Measurements from ENCODE around the gene MAP3K13.

MAP3K13 gene

DNA sequence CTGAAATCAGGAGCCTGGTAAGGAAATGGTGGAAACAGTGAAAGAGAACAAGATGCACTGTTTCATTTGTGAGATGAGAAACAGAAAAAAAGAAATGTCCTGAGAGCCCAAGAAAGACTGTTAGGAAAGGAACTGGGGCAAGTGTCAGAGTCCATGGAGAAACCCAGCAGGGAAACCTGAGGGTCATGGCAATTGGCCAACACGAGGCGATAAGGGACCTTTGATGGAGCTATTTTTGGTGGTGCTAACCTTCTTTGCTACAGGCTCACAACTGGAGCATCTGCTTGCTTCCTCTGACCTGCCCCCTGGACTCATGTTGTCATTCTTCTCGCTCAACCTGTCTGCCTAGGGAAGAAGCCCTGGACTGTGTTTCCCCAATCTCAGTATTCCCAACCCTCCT, 140.1 kb downstream of the MAP3K13 start:
- Mint-ChIP-seq H3K9me3 (no peaks in the 10 kb centered on the region), H3K4me3 (no peak overlapping the region), H3K36me3 (ENCODE audit: low read depth) (no peaks in the 10 kb centered on the region), H3K27me3 (ENCODE audit: low read depth) (peaks cover 5% of the 10 kb centered on the region), H3K4me1 (ENCODE audit: low read depth) (peaks cover 3% of the 10 kb centered on the region), H3K27ac (no peak overlapping the region)
- no peak for DNase-seq (ENCODE audit: low spot score)

DNA sequence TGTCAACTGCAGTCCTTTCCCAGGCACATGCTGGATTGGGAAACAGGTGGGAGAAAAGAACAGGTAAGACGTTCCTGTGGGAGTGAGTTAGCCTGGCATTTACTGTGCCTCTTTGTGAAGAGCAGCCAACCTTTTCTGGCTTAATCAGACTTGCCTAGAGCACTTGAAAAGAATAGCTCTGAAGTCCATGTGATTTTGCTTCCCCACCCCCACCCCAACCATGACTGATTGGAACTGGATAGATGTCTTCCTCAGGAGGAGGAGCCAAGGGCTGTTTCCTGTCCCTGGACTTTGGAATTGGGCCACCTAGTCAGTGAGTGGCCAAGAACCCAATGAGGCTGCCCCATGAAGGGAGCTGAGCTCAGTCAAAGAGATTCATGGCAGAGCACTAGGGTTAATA, 140.6 kb downstream of the MAP3K13 start:
- DNase-seq (ENCODE audit: low spot score) = no peak
- Mint-ChIP-seq H3K27me3 (ENCODE audit: low read depth) (peaks cover 5% of the 10 kb centered on the region), H3K36me3 (ENCODE audit: low read depth) (no peaks in the 10 kb centered on the region), H3K27ac (no peak overlapping the region), H3K4me1 (ENCODE audit: low read depth) (peaks cover 3% of the 10 kb centered on the region), H3K4me3 (no peak overlapping the region), H3K9me3 (no peaks in the 10 kb centered on the region)

DNA sequence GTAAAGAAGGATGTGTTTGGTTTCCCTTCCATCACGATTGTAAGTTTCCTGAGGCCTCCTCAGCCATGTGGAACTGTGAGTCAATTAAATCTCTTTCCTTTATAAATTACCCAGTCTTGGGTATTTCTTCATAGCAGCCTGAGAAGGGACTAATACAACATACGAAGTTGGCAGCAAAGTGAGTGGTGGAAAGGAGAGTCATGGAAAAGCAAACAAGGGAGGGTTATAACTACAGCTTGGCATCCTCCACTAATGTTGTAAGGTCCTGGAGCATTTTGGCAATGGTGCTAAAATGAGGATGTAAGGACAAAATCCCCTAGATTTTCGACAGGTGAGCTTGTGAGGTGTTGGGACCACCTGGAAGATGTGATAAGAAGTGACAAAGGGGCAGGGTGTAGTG, 141.7 kb downstream of the MAP3K13 start:
- Mint-ChIP-seq H3K9me3 (no peaks in the 10 kb centered on the region), H3K4me3 (no peak overlapping the region), H3K27me3 (ENCODE audit: low read depth) (peaks cover 5% of the 10 kb centered on the region), H3K36me3 (ENCODE audit: low read depth) (no peaks in the 10 kb centered on the region), H3K27ac (no peak overlapping the region), H3K4me1 (ENCODE audit: low read depth) (no peaks in the 10 kb centered on the region)
- no peak for DNase-seq (ENCODE audit: low spot score)

DNA sequence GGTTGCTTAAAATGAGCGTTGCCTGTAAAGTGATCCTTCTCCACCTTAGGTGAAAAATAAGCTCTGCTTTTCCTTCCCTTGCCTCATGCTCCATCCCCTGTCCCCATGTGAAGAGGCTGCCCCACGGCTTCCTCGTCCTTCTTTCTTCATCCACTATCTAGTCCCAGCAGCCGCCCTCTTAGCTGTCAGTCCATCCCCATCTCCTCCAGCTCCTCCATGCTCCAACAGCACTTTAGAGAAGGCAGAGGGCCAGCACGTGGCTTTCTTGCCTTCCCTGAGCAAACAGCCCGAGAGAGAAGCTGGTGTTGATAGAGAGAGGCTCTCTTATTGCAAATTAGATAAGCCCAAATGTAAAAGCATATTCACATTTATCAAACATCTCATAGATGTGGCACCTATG, 144.9 kb downstream of the MAP3K13 start:
- no peak overlapping the region for H3K27ac Mint-ChIP-seq
- H3K36me3 Mint-ChIP-seq (ENCODE audit: low read depth) = no peaks in the 10 kb centered on the region
- no peaks in the 10 kb centered on the region for H3K9me3 Mint-ChIP-seq
- no peaks in the 10 kb centered on the region for H3K4me1 Mint-ChIP-seq (ENCODE audit: low read depth)
- no peak for DNase-seq (ENCODE audit: low spot score)
- no peak overlapping the region for H3K4me3 Mint-ChIP-seq
- no peaks in the 10 kb centered on the region for H3K27me3 Mint-ChIP-seq (ENCODE audit: low read depth)

DNA sequence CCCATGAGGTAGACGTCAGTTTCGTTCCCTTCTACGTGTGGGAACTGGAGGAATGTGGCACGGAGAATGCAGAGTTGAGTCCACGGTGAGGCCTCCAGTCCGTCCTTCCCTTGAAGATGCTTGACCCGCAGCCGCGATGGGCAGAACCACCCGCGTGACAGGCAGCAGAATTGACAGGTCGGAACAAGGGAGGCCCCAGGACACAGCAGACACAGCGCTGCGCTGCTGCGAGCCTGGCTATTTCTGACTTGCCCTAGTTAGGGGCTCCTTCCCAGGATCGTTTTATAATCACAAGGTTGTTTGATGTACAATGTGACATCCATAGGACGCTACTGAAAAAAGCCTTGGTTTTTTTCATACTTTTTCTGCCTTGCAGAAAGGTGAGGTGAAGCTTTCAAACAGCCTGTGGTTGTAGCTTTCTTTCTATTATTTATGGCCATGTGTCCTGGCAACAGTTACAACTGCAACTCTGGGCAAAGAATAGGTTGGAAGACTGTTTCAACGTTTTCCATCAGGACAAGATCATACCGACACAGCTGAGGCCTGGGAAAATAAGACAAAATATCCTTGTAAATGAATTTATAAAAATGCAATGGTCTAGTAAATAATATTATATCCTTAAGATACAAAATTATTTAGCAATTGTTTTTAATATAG, 145.5 kb downstream of the MAP3K13 start:
- H3K4me3 Mint-ChIP-seq = no peak overlapping the region
- no peak overlapping the region for H3K27ac Mint-ChIP-seq
- DNase-seq (ENCODE audit: low spot score) = no peak
- H3K36me3 Mint-ChIP-seq (ENCODE audit: low read depth) = no peaks in the 10 kb centered on the region
- H3K4me1 Mint-ChIP-seq (ENCODE audit: low read depth) = no peaks in the 10 kb centered on the region
- H3K27me3 Mint-ChIP-seq (ENCODE audit: low read depth) = no peaks in the 10 kb centered on the region
- H3K9me3 Mint-ChIP-seq = no peaks in the 10 kb centered on the region

DNA sequence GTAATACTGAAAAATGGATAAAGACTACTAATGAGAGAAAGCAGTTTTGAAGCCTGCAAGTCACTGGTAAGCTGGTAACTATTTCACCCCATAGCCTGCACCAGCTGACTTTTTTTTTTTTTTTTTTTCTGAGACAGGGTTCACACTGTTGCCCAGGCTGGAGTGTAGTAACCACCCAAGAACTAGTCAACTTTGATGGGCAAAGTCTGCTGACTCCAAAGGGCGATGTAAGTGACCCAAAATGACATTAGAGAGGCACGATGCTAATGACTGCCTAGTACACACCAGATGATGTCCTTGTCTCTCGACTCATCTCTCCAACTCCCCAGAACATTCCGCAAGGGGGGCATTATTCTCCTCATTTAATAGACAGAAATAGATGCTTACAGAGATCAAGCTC, 148.8 kb downstream of the MAP3K13 start:
- Mint-ChIP-seq H3K9me3 (no peaks in the 10 kb centered on the region), H3K27me3 (ENCODE audit: low read depth) (peaks cover 6% of the 10 kb centered on the region), H3K36me3 (ENCODE audit: low read depth) (no peaks in the 10 kb centered on the region), H3K27ac (no peak overlapping the region), H3K4me1 (ENCODE audit: low read depth) (no peaks in the 10 kb centered on the region), H3K4me3 (no peak overlapping the region)
- DNase-seq (ENCODE audit: low spot score) = no peak

DNA sequence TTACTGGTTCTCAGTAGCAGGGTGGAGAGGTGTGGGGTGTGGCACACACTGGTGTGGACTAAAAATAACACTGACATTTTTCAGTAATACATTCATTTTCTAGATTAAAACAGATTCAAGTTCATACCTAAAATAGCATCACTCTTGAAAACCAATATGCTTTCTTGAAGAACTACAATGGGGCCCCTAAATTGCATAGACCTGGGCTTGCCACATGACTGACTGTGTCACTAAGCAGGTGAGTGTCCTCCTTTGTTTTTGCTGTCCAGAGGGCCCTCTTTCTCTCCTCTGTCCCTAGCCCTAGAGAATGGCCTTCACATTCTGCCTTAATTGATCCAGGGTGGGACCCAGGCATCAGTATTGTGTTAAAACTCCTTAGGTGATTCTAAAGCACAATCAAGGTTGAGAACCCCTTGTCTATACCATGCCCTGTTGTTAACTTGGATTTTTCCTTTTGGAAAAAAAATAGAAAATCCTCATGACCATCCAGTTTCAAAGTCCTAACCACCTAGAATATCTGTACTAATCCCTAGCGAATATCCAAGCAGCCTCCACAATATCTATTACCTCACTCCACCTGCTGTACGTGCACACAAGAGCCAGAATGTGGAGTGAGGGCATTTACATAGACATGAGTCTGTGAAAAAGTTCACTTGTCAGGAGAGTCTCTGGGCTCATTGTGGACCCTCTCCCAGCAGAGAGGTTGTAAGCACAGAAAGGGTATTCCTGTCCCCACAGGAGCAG, 154.6 kb downstream of the MAP3K13 start:
- H3K4me3 Mint-ChIP-seq = no peak overlapping the region
- peaks cover 11% of the 10 kb centered on the region for H3K27me3 Mint-ChIP-seq (ENCODE audit: low read depth)
- H3K36me3 Mint-ChIP-seq (ENCODE audit: low read depth) = no peaks in the 10 kb centered on the region
- no peak overlapping the region for H3K27ac Mint-ChIP-seq
- no peaks in the 10 kb centered on the region for H3K4me1 Mint-ChIP-seq (ENCODE audit: low read depth)
- DNase-seq (ENCODE audit: low spot score) = no peak
- H3K9me3 Mint-ChIP-seq = no peaks in the 10 kb centered on the region

DNA sequence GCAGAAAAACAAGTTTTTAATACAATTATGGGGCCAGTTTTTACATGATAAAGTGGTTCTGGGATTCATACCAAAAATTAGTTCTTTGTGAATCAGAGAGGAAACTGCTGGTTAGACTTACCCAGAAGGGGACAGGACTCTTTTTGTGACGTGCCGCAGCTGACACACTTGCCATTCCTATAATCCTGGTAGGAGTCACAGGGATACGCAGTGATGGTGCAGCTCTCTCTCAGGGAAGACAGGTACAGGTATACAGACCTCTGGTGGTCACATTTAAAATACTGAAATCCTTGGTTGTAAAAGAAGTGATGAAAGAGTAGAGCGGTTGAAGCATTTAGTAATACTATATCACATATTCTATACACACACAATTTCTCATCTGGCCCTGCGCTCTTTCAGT, 156.1 kb downstream of the MAP3K13 start:
- Mint-ChIP-seq H3K9me3 (no peaks in the 10 kb centered on the region), H3K27ac (no peak overlapping the region), H3K4me1 (ENCODE audit: low read depth) (no peaks in the 10 kb centered on the region), H3K27me3 (ENCODE audit: low read depth) (peaks cover 12% of the 10 kb centered on the region), H3K4me3 (no peak overlapping the region), H3K36me3 (ENCODE audit: low read depth) (no peaks in the 10 kb centered on the region)
- DNase-seq (ENCODE audit: low spot score) = no peak

DNA sequence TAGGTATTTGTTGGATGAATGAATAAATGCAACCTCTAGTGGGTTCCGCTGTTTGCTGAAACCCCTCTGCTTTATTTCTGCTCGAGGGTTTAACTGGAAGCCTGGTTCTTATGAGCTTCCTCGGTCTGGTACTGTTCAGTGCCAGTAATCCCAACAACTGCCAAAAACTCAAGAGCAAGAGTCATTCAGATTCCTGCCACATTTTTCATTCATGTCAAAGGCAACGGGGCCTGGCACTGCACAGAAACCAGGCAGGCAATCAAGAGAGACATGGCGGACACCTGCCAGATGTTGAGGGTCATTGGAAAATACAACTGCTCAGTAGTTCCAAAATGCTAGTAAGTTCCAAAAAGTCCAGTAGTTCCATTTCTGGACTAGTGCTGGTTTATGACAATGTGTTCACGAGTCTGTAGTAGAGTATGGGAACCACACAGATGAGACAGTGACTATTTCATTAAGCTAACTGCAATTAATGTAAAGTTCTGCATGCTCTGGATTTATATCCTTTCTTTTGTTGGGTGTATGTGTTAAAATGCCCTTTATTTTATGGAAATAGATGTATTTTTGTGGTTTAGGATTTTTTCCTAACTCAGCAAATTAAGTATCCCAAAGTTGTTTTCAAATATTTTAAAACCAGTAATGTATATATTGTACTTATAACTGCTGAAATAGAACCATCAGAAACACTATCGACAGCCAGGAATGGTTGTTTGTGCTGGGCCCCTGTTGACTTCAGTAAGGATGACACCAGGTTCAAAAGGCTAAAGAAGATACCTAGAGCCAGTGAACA, 158.6 kb downstream of the MAP3K13 start:
- H3K4me1 Mint-ChIP-seq (ENCODE audit: low read depth) = no peaks in the 10 kb centered on the region
- DNase-seq (ENCODE audit: low spot score) = no peak
- no peak overlapping the region for H3K4me3 Mint-ChIP-seq
- peaks cover 7% of the 10 kb centered on the region for H3K27me3 Mint-ChIP-seq (ENCODE audit: low read depth)
- H3K9me3 Mint-ChIP-seq = no peaks in the 10 kb centered on the region
- H3K27ac Mint-ChIP-seq = no peak overlapping the region
- H3K36me3 Mint-ChIP-seq (ENCODE audit: low read depth) = no peaks in the 10 kb centered on the region

DNA sequence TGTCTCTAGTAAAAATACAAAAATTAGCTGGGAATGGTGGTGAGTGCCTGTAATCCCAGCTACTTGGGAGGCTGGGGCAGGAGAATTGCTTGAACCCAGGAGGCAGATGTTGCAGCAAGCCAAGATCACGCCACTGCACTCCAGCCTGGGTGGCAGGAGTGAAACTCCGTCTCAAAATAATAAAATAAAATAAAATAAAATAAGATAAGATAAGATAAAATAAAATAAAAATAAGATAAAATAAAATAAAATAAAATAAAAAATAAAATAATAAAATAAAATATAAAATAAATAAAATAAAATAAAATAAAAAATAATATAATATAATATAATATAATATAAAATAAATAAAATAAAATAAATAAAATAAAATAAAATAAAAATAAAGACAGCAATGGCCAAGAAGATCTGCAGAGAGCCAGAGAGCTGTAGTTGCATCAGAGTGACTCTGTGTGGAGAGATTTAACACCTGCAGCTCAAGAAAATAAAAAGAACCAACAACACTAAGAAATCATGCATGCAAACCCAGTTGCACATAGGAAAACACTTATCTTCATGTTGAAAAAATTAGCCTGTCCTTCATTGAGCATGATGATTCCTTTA, 163.5 kb downstream of the MAP3K13 start:
- no peak for DNase-seq (ENCODE audit: low spot score)
- Mint-ChIP-seq H3K4me3 (no peak overlapping the region), H3K27me3 (ENCODE audit: low read depth) (peaks cover 7% of the 10 kb centered on the region), H3K9me3 (no peaks in the 10 kb centered on the region), H3K4me1 (ENCODE audit: low read depth) (no peaks in the 10 kb centered on the region), H3K27ac (no peak overlapping the region), H3K36me3 (ENCODE audit: low read depth) (no peaks in the 10 kb centered on the region)

DNA sequence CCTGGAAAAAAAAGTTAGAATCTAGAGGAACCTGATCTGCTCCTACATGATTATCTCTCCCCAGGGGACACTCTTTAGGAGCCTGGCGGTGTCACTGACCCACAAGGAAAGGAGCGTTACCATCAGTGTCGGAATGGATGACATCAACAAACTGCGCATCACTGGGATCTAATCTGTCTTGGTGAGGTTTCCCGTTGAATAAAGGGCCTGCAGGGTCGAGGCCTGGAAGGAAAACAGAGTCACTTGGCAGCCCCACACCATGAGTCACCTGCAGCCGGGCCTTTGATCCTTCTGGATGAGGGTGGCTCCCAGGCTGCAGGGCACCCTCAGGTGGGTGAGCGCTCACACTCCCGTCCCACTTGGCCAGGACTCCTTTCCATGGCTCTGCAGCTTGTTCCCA, 164.4 kb downstream of the MAP3K13 start:
- Mint-ChIP-seq H3K9me3 (no peaks in the 10 kb centered on the region), H3K4me3 (no peak overlapping the region), H3K27ac (no peak overlapping the region), H3K36me3 (ENCODE audit: low read depth) (no peaks in the 10 kb centered on the region), H3K27me3 (ENCODE audit: low read depth) (peaks cover 3% of the 10 kb centered on the region), H3K4me1 (ENCODE audit: low read depth) (no peaks in the 10 kb centered on the region)
- DNase-seq (ENCODE audit: low spot score) = no peak

DNA sequence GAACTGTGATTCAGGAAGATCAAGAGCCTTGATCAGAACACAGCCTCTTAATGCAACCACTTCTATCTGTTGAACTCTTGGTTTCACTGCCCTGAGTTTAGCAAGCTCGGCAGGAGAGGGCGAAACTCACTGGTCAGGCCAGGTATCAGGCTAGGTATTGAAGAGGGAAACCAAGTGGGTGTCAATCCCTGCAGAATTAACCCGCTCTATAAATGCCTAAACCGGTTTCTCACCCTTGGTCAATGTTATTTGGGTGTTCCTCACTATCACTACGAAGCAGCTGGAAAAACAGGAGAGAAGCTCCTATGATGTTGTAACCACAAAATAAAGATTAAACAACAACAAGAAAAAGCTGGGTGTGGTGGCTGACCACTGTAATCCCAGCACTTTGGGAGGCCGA, 165.6 kb downstream of the MAP3K13 start:
- Mint-ChIP-seq H3K27ac (no peak overlapping the region), H3K36me3 (ENCODE audit: low read depth) (no peaks in the 10 kb centered on the region), H3K9me3 (no peaks in the 10 kb centered on the region), H3K27me3 (ENCODE audit: low read depth) (peaks cover 2% of the 10 kb centered on the region), H3K4me1 (ENCODE audit: low read depth) (no peaks in the 10 kb centered on the region), H3K4me3 (no peak overlapping the region)
- DNase-seq (ENCODE audit: low spot score) = no peak

DNA sequence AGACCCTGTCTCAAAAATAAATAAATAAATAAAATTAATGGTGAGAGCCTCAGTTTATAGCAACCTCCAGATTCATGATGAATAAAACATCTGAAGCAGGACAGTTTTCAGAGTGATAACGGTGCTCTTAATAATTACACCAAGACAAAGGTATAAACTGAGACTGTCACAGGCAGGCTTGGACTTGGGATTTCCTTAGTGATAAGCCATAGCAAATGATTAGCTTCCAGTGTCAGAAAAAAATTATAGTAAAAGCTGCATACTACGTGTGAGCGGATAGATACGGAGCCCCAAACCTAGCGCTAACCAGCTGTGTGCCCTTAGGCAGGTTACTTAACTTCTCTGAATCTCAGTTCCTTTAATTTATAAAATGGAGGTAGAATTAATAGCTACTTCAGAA, 167.9 kb downstream of the MAP3K13 start:
- DNase-seq (ENCODE audit: low spot score) = no peak
- H3K9me3 Mint-ChIP-seq = no peaks in the 10 kb centered on the region
- H3K27me3 Mint-ChIP-seq (ENCODE audit: low read depth) = no peaks in the 10 kb centered on the region
- H3K36me3 Mint-ChIP-seq (ENCODE audit: low read depth) = no peaks in the 10 kb centered on the region
- H3K27ac Mint-ChIP-seq = no peak overlapping the region
- no peaks in the 10 kb centered on the region for H3K4me1 Mint-ChIP-seq (ENCODE audit: low read depth)
- H3K4me3 Mint-ChIP-seq = no peak overlapping the region

DNA sequence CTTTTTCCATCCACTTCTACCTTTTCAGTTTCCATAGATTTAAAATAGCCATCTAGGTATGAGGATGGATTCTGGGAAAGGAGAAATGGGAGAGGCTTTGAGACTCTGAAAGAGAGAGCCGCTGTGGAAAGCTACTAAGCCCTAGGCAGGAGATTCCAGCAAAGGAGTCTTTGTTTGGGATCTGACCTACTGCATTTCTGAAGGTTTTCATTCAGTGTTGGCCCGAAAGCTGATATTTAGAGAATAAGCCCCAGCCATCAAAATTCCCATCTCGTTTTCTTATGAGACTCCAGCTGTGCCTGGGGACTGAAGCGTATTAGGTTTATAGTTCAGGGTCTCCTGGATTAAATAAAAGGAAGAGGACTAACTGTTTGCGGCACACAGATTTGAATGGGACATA, 170.0 kb downstream of the MAP3K13 start:
- Mint-ChIP-seq H3K27me3 (ENCODE audit: low read depth) (no peaks in the 10 kb centered on the region), H3K27ac (no peak overlapping the region), H3K4me1 (ENCODE audit: low read depth) (peaks cover 7% of the 10 kb centered on the region), H3K36me3 (ENCODE audit: low read depth) (peaks cover 3% of the 10 kb centered on the region), H3K9me3 (peaks cover 5% of the 10 kb centered on the region), H3K4me3 (no peak overlapping the region)
- no peak for DNase-seq (ENCODE audit: low spot score)
